B cell (primary cell): ENCODE results near the gene SSBP3. TPM values are rescaled to one million over a fixed set of nuclear protein-coding genes. Genes with fewer than 3 reads are reported as not detected.

ENCODE experiments used
- ATAC-seq: fragments of 200-7000 bp; cut with Tn5 transposase; one replicate; pipeline ENCODE4 v1.10.0; 2021; ENCODE audit warnings: low read depth, mild to moderate bottlenecking, moderate number of reproducible peaks, moderate library complexity
- CTCF ChIA-PET: fragments of 350-600 bp; sonication (Branson Sonifier 250); formaldehyde crosslinking; loops from one replicate; lab custom pipeline; 2021; ENCODE audit warnings: antibody characterized with exemption, inconsistent platforms; lab: Charles Lee
- POLR2A ChIA-PET: fragments of 350-600 bp; sonication (Branson Sonifier 250); formaldehyde crosslinking; loops from one replicate; lab custom pipeline; 2021; ENCODE audit warnings: antibody characterized with exemption; lab: Charles Lee
- DNase-seq: peaks from one replicate; pipeline ENCODE4 v3.0.0; 2013
- H2AFZ ChIP-seq: 2 replicates; pipeline ENCODE4 v1.6.1; 2012; ENCODE audit warnings: mild to moderate bottlenecking, low read depth, low read length; ENCODE audit not compliant: insufficient read depth, poor library complexity, severe bottlenecking
- H3K27ac ChIP-seq, 2 donors: 1 replicate in 1 of 2; 2 replicates in 1 of 2; pipeline ENCODE4 v1.5.1; 2012 to 2013; ENCODE audit warnings: low read length in 2 of 2, mild to moderate bottlenecking in 2 of 2, moderate library complexity in 1 of 2
- H3K27me3 ChIP-seq, 4 experiments: fragments of 200-600 bp in 1 of 4; sonication (generic) in 1 of 4; replicated peaks in 1 of 4; 1 replicate in 2 of 4; 2 replicates in 2 of 4; pipeline versions ENCODE4 v1.6.1 to v1.7.0; 2013 to 2016; ENCODE audit warnings: low read length in 3 of 4, mild to moderate bottlenecking in 2 of 4, mixed read lengths in 1 of 4, moderate library complexity in 1 of 4; ENCODE audit not compliant: insufficient read depth in 4 of 4, control insufficient read depth in 3 of 4; ENCODE audit errors: control extremely low read depth in 1 of 4
- H3K36me3 ChIP-seq, 2 experiments: replicated peaks in 1 of 2; 1 replicate in 1 of 2; 2 replicates in 1 of 2; pipeline versions ENCODE4 v1.6.1 to v1.7.1; 2013; ENCODE audit warnings: low read length in 1 of 2; ENCODE audit not compliant: insufficient read depth in 2 of 2, control insufficient read depth in 1 of 2; ENCODE audit errors: control extremely low read depth in 1 of 2, extremely low read depth in 1 of 2
- H3K4me1 ChIP-seq, 2 donors: fragments of 200-600 bp in 1 of 2; sonication (generic) in 1 of 2; 1 replicate in 1 of 2; 2 replicates in 1 of 2; pipeline versions ENCODE4 v1.5.1 to v1.6.1; 2013 to 2017; ENCODE audit warnings: low read length in 2 of 2; ENCODE audit not compliant: control insufficient read depth in 2 of 2, insufficient read depth in 2 of 2
- H3K4me2 ChIP-seq: replicated peaks from 2 replicates; pipeline ENCODE3; 2012; ENCODE audit warnings: mild to moderate bottlenecking, low read depth, low read length; ENCODE audit not compliant: poor library complexity, severe bottlenecking
- H3K4me3 ChIP-seq, 5 experiments: fragments of 200-600 bp in 1 of 5; sonication (generic) in 1 of 5; 1 replicate in 3 of 5; 2 replicates in 2 of 5; pipeline versions ENCODE4 v1.5.1 to v1.7.0; 2011 to 2016; ENCODE audit warnings: low read length in 4 of 5, mild to moderate bottlenecking in 4 of 5, low read depth in 2 of 5, control low read depth in 1 of 5, moderate library complexity in 1 of 5; ENCODE audit not compliant: insufficient read depth in 1 of 5; ENCODE audit errors: control extremely low read depth in 1 of 5, extremely low read depth in 1 of 5
- H3K79me2 ChIP-seq: fragments of 200-600 bp; sonication (generic); one replicate; pipeline ENCODE4 v1.6.0; 2016; ENCODE audit warnings: low read length; ENCODE audit not compliant: control insufficient read depth, insufficient read depth
- H3K9ac ChIP-seq: fragments of 200-600 bp; sonication (generic); 2 replicates; pipeline ENCODE4 v1.6.1; 2017; ENCODE audit warnings: mild to moderate bottlenecking, low read length, moderate library complexity
- H3K9me3 ChIP-seq, 3 donors: one replicate each; pipeline versions ENCODE4 v1.6.1 to v1.7.1; 2013; ENCODE audit warnings: low read length in 2 of 3; ENCODE audit not compliant: control insufficient read depth in 2 of 3, insufficient read depth in 1 of 3; ENCODE audit errors: control extremely low read depth in 1 of 3
- H4K20me1 ChIP-seq: 2 replicates; pipeline ENCODE4 v1.6.0; 2012; ENCODE audit warnings: mild to moderate bottlenecking, low read length; ENCODE audit not compliant: insufficient read depth, control insufficient read depth, poor library complexity, severe bottlenecking
- H3K27ac Mint-ChIP-seq: one replicate; pipeline ENCODE4 v1.8.0; 2021; ENCODE audit warnings: mixed read lengths
- H3K27me3 Mint-ChIP-seq: one replicate; pipeline ENCODE4 v1.8.0; 2021; ENCODE audit warnings: mixed read lengths
- H3K4me1 Mint-ChIP-seq: one replicate; pipeline ENCODE4 v1.8.0; 2021; ENCODE audit warnings: mixed read lengths
- H3K4me3 Mint-ChIP-seq: one replicate; pipeline ENCODE4 v1.8.0; 2021; ENCODE audit warnings: mixed read lengths
- H3K9me3 Mint-ChIP-seq: one replicate; pipeline ENCODE4 v1.8.0; 2022; ENCODE audit warnings: mixed read lengths; ENCODE audit not compliant: insufficient read depth
- EZH2 ChIP-seq: IDR thresholded peaks from 2 replicates; pipeline ENCODE4 v1.6.1; 2012; ENCODE audit warnings: borderline replicate concordance, low read depth, mild to moderate bottlenecking, moderate library complexity, low read length; ENCODE audit not compliant: insufficient read depth, poor library complexity, severe bottlenecking
- WGBS: methylation state at CpG from one replicate; pipeline ENCODE4 v1.1.5; 2013; ENCODE audit warnings: missing lambda C conversion rate; ENCODE audit not compliant: insufficient coverage; 5-methylcytosine and 5-hydroxymethylcytosine counted together
- intact Hi-C: fragments of 100-400 bp; cut with micrococcal nuclease; formaldehyde crosslinking; loops from one replicate; pipeline ENCODE4 v1.10.0; 2022
- polyA plus RNA-seq: library from polyadenylated mRNA; depleted of rRNA; stranded (reverse); fragments of >200 nt; gene quantifications from 2 replicates; pipeline ENCODE4 v1.2.3, GENCODE V29; 2012
- total RNA-seq, 2 donors: library from RNA; stranded (reverse); fragments of 120-200 nt in 1 of 2; gene quantifications; 1 replicate in 1 of 2; 2 replicates in 1 of 2; pipeline versions ENCODE4 v1.2.3 to v1.2.4, GENCODE V29; 2013 to 2022
- TF ChIP-seq, protein P1 (sequence below): fragments of 200-600 bp; IDR thresholded peaks from one replicate; pipeline ENCODE4 v1.8.0; 2022; ENCODE audit warnings: antibody characterized with exemption, mild to moderate bottlenecking

The SSBP3 gene
- total and polyA plus RNA-seq, 2 donors (not counting 1 experiment from before 2014, with no cell fraction given): 16.9 to 30.7 TPM

DNA sequence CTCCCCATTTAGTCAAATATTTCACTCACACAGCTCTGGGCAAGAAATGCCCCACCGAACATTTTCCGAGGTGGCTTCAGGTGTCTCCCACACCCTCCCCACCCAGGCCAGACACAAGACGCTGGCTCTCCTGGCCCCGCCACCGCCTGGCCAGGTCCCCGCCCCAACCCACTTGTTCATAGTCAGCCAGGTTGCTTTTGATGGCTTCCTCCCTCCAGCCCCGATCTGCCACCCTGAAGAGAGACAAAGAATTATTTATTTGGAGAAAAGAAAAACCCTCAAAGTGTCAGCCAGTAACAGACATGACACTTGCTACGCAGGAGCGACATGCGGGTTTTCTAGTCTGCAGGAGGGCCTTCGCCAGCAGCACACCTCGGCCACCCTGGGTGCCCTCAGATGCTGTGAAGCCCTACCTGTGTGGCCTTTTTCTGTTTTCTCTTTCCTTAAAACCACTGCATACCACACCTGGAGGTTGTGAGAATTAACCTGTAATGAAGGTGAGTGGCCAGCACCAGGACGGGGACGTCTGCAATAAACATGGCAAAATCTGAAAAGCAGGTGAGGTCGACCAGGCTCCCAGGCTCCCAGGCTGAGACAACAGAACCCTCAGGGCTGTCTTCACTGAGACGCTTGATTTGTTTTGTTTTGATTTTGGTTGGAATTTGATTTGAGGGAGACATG is 27.2 kb downstream of the SSBP3 start:
- H3K36me3 ChIP-seq: no peaks in the 10 kb centered on the region
- Mint-ChIP-seq H3K9me3 (no peaks in the 10 kb centered on the region), H3K4me3 (no peak overlapping the region), H3K27me3 (no peaks in the 10 kb centered on the region), H3K4me1 (peaks cover 46% of the 10 kb centered on the region), H3K27ac (peak overlapping the region; percentile 53)
- no peaks in the 10 kb centered on the region for H3K9me3 ChIP-seq
- no peak overlapping the region for H2AFZ ChIP-seq
- H3K79me2 ChIP-seq: peaks cover 36% of the 10 kb centered on the region
- no peaks in the 10 kb centered on the region for H4K20me1 ChIP-seq
- H3K4me2 ChIP-seq: no peak overlapping the region
- intact Hi-C loops: loop anchor here (10.0 kb wide), 1 partner anchor 64 kb away; no protein-coding TSS in a partner anchor
- CTCF ChIA-PET: no interaction called here
- peaks cover 0 to 42% of the 10 kb centered on the region in 2 donors for H3K4me1 ChIP-seq
- no peaks in the 10 kb centered on the region for H3K27me3 ChIP-seq
- ATAC-seq (no peak), DNase-seq (no peak)
- no peak for TF ChIP-seq EZH2
- TF ChIP-seq, protein P1, sequence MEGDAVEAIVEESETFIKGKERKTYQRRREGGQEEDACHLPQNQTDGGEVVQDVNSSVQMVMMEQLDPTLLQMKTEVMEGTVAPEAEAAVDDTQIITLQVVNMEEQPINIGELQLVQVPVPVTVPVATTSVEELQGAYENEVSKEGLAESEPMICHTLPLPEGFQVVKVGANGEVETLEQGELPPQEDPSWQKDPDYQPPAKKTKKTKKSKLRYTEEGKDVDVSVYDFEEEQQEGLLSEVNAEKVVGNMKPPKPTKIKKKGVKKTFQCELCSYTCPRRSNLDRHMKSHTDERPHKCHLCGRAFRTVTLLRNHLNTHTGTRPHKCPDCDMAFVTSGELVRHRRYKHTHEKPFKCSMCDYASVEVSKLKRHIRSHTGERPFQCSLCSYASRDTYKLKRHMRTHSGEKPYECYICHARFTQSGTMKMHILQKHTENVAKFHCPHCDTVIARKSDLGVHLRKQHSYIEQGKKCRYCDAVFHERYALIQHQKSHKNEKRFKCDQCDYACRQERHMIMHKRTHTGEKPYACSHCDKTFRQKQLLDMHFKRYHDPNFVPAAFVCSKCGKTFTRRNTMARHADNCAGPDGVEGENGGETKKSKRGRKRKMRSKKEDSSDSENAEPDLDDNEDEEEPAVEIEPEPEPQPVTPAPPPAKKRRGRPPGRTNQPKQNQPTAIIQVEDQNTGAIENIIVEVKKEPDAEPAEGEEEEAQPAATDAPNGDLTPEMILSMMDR: no peak
- 90% methylated on average over 8 of the region's 16 CpGs for WGBS
- H3K9ac ChIP-seq: no peak overlapping the region
- H3K4me3 ChIP-seq: no peak overlapping the region
- POLR2A ChIA-PET: no interaction called here
- no peak overlapping the region for H3K27ac ChIP-seq

DNA sequence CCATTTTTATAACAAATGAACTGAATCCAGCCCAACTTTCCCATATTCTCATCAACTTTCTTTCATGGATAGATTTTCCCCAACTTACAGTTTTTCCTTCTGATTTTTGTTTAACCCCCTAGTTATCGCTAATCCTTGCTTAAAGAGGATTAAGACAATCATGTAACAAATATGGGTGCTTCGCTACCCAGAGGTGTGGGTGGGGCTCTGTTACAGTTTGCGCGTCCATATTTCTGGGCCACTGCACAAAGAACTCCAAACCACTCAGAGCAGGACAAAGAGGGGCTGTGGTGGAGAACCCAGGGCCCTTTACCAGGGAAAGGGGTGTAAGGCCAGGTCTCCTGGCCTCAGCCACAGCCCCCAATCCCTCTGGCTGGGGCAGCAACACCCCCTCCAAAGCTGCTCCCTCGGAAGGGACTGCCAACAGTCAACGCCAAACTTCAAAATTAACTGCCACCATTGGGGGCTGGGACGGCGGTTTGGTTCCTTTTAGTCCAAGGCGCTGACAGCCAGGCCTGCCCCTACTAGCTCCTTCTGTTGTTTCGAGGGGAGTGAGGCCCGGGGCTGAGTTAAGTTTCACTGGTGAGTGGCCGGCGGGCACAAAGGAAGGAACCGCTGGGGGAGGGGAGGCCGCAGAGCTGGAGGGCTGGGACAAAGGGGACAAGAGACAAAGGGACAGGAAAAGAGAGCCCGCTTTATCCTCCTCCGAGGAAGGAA is 27.9 kb downstream of the SSBP3 start:
- H2AFZ ChIP-seq: no peak overlapping the region
- H3K79me2 ChIP-seq: peaks cover 43% of the 10 kb centered on the region
- no peaks in the 10 kb centered on the region for H3K9me3 Mint-ChIP-seq
- H3K9me3 ChIP-seq: no peaks in the 10 kb centered on the region
- CTCF ChIA-PET: no interaction called here
- H3K4me2 ChIP-seq: no peak overlapping the region
- H4K20me1 ChIP-seq: no peaks in the 10 kb centered on the region
- intact Hi-C loops: loop anchor here (10.0 kb wide), 1 partner anchor 64 kb away; no protein-coding TSS in a partner anchor
- DNase-seq: no peak
- H3K27me3 Mint-ChIP-seq: no peaks in the 10 kb centered on the region
- no peak for TF ChIP-seq EZH2
- TF ChIP-seq, protein P1: no peak
- H3K27me3 ChIP-seq: no peaks in the 10 kb centered on the region
- H3K4me1 Mint-ChIP-seq: peaks cover 47% of the 10 kb centered on the region
- H3K4me3 ChIP-seq: no peak overlapping the region
- peak overlapping the region; percentile 47 for H3K4me3 Mint-ChIP-seq
- WGBS: 45% methylated on average over 10 of the region's 17 CpGs
- H3K9ac ChIP-seq: no peak overlapping the region
- peak overlapping the region; percentile 43 for H3K27ac Mint-ChIP-seq
- peaks cover under 1 to 48% of the 10 kb centered on the region in 2 donors for H3K4me1 ChIP-seq
- POLR2A ChIA-PET: no interaction called here
- no peak for ATAC-seq
- H3K36me3 ChIP-seq: no peaks in the 10 kb centered on the region
- H3K27ac ChIP-seq: peak overlapping the region in 1 of 2 donors; percentile 23
